Measurements from ENCODE around the gene PPP4R3A. TPM values are rescaled to one million over a fixed set of nuclear protein-coding genes. Genes with fewer than 3 reads are reported as not detected.
"Not testable (repeated sequence)": the region's sequence is repeated elsewhere in the genome, so short reads cannot be mapped to it uniquely, and the experiment has no call there.

The PPP4R3A gene
- 59.7 TPM for polyA plus RNA-seq (2013, experiment 1 of 2; ENCODE audit: insufficient read length)
- 52.4 TPM for polyA plus RNA-seq (2013, experiment 2 of 2; ENCODE audit: insufficient read length)

- peak; percentile 97 for DNase-seq
Measured at GRCh38 chr14:91510171-91511042, at the start of gene PPP4R3A. Gene PPP4R3A, minus strand, starts transcription at chr14:91510310. Its CDS starts 663 bp downstream, at chr14:91509647.

- DNase-seq = no peak
Measured at GRCh38 chr14:91555531-91555930, 45.4 kb upstream of the PPP4R3A start.

- DNase-seq = no peak
Measured at GRCh38 chr14:91554535-91555332, 44.6 kb upstream of the PPP4R3A start.

- DNase-seq = no peak
Measured at GRCh38 chr14:91548108-91548507, 38.0 kb upstream of the PPP4R3A start.

GRCh38 chr14:91545946-91546716 is 36.0 kb upstream of the PPP4R3A start:
- DNase-seq = no peak

- DNase-seq = no peak
Measured at GRCh38 chr14:91545204-91545603, 35.1 kb upstream of the PPP4R3A start.

- no peak for DNase-seq
Measured at GRCh38 chr14:91536327-91536726, 26.2 kb upstream of the PPP4R3A start.

- not testable (repeated sequence) for DNase-seq
Measured at GRCh38 chr14:91534059-91534458, 23.9 kb upstream of the PPP4R3A start.

GRCh38 chr14:91533623-91534022 is 23.5 kb upstream of the PPP4R3A start:
- no peak for DNase-seq

- DNase-seq = no peak
Measured at GRCh38 chr14:91523972-91524371, 13.9 kb upstream of the PPP4R3A start.

- no peak for DNase-seq
Measured at GRCh38 chr14:91521061-91521640, 11.0 kb upstream of the PPP4R3A start.

- no peak for DNase-seq
Measured at GRCh38 chr14:91520138-91520537, 10.0 kb upstream of the PPP4R3A start.

GRCh38 chr14:91519239-91520036 is 9.3 kb upstream of the PPP4R3A start:
- DNase-seq = no peak

GRCh38 chr14:91516663-91517388 is 6.7 kb upstream of the PPP4R3A start:
- DNase-seq = no peak

- DNase-seq = no peak
Measured at GRCh38 chr14:91515979-91516378, 5.9 kb upstream of the PPP4R3A start.

GRCh38 chr14:91511043-91511383 is 903 bp upstream of the PPP4R3A start:
- no peak for DNase-seq

GRCh38 chr14:91509878-91510170 is 286 bp downstream of the PPP4R3A start:
- DNase-seq = no peak

- peak; percentile 2 for DNase-seq
Measured at GRCh38 chr14:91509083-91509877, 830 bp downstream of the PPP4R3A start.

GRCh38 chr14:91508105-91508504 is 2.0 kb downstream of the PPP4R3A start:
- no peak for DNase-seq

- no peak for DNase-seq
Measured at GRCh38 chr14:91506226-91506625, 3.9 kb downstream of the PPP4R3A start.

Measured in fibroblast of skin of abdomen (primary cell).